HG03045 (cell line): Measurements from ENCODE around the gene CADM1.

Experiments
- ATAC-seq: cut with Tn5 transposase; IDR thresholded peaks from one replicate; pipeline ENCODE4 v1.9.1; 2021; ENCODE audit warnings: mild to moderate bottlenecking, moderate library complexity; ENCODE audit not compliant: unreplicated experiment

CADM1 gene

DNA sequence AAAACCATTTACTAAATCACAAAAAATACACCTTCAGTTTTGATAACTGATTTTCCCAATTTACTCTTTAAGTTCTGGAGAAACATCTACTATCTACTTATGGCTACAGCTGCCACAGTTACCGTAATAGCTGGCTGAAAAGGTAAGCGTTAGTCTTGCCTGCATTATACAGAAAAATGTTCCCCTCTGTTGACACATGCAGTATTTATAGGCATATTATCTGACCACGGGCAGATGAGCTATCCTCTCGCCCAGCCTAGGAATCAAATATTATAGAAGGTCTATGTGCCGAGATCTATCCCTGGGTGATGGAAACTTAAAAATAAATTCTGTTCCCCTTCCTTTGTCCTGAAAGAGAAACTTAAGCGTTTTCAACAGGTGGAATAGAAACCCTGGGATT is 283.8 kb downstream of the CADM1 start:
- ATAC-seq = no peak

- ATAC-seq = no peak
Measured at GRCh38 chr11:115219376-115219775, 284.8 kb downstream of the CADM1 start.

DNA sequence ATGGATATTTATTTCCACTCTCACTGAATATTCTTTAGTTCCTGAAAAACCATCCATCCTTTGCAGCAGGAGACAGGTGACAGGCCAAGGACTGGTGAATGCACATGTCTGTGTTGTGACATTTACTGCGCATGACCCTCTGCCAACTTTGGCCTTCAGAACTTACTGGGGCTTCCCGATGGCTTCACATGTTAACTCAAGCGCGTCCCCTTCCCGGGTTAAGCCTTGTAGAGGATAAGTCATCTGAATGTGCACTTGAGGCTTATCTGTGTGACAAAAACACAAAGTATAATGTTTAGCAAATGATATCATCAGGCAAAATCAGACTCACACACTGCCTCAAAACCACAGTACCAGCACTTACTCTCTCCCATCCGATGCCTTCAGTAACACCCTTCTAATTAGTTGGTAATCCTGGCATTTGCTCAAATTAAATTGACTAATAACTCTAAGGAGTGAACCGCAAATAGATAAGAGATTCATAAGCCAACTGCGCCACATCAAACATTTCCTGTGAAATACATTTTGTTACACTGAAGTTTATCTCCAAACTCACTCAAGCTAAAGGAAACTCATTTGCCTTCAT is 286.4 kb downstream of the CADM1 start:
- ATAC-seq = no peak

- ATAC-seq = no peak
Measured at GRCh38 chr11:115215694-115216617, 288.3 kb downstream of the CADM1 start.

DNA sequence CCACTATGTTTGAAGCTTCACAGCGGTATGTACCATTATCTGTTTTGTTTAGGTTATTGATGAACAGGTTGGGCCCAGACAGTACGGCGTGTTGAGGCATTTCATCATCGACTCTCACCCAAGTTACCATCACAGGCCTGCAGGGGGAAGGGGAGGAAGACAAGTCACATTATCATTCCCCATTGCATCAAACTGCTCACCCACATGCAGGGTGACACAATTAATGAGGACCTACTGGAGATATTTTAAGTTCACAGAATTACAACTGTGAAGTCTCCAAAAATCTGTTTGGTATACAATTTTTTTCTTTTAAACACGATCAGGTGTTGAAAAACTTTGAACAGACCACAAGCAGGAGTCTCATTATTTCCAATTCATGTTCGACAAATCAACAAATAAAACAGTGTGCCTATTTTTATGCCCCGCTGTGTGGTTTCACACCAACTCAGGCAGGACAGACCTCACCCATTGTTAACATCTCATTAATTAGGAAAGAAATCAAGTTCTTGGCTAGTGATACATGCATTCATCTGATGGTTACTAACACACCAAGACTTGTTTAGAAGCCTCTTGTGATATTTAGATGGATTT is 289.5 kb downstream of the CADM1 start:
- ATAC-seq = no peak

- no peak for ATAC-seq
Measured at GRCh38 chr11:115213007-115213406, 291.2 kb downstream of the CADM1 start.

DNA sequence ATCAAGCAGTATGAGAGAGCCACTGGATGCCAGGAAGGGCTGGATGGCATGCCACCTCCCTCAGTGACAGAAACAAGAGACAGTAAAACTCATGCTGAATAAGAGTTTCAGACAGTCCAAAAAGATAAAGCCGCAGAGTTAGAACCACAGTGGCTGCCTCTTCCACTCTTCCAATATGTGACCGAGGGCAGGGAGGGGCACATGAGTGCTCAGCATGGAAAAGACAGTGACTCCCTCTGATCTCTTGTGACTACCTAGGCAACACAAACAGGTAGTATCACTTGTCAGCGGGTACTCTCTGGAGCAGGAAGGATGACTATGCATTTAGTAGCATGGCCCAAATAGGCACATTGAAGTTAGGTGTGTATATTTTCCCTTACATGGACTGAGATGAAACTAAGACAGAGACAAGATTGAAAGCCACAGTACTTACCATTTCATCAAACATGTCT is 295.4 kb downstream of the CADM1 start:
- no peak for ATAC-seq

DNA sequence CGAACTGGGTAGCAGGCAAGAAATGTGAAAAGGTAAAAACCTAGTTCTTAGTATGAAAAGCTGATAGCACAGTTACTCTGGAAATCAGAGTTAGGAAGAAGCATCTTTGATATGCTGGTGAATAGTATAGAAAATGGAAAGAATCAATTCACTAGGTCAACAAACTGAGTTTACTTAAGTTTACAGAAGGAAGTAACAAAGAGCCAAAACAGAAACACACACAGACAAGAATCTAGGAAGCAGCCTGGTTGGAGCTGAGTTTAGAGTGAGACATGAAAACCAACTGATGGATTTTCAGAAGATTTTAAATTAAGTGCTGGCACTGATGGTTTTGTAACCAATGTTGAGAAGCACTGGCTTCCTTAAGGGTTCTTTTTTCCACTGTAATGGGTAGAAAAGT is 296.3 kb downstream of the CADM1 start:
- ATAC-seq = no peak

- no peak for ATAC-seq
Measured at GRCh38 chr11:115207166-115207591, 297.0 kb downstream of the CADM1 start.

DNA sequence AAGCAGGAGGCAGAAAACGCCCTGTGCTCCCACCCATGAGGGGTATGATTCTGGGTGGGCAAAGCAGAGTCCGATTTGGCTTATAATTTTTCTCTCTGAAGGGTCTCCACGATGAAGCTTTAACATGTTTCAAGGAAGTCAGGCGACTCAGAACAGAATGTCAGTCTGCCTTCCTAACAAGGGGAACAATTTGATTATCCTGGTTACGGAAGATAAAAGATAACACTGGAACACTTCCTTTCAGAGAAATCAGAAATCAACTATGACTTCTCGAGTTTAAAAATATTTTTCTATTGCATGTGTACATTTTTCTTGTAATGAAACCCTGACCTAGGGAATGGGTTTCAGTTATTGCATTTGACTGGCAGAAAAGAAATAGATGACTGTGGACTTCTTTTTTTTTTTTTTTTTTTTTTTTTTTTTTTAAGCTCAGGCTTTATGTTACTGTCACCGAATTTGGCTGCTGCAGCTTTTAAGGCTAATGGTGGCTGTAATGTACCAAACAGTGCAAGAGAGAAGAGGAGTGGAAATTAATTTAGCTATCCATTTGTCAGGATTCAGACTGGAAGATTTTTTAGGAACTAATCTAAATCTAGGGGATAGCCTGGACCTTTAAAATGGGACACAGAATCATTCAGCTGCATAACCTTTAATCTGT is 297.7 kb downstream of the CADM1 start:
- no peak for ATAC-seq

DNA sequence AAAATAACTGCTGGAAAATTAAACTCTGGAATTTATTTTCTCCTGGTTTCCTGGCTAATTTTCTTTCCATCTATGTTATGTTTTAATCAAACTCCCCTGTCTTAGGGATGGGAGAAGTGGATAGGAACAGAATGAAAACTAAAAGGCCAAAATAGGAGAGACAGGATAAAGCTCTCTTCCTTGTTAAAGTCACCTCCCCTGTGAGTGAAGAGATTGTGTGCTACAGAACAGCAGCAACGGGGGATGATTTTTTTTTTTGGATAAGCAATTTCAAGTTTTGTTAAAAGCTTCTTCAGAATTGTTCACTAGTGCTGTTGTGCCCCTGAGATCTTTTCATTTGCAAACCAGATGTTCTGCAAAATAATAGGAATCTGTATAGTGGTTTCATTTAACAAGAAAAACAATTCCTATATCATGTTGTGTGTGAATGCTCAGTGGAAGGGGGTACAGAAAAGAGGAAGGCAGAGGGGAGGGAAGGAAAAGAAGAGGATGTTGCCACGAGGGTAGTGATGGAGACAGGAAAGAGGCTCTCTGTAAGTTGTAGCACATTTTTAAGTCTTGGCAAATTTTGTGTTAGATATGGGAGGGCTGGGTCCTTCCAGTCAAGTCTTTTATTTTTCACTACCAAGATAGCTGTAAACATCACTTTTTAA is 301.2 kb downstream of the CADM1 start:
- ATAC-seq = no peak

GRCh38 chr11:115202074-115202473 is 302.1 kb downstream of the CADM1 start:
- ATAC-seq = no peak

DNA sequence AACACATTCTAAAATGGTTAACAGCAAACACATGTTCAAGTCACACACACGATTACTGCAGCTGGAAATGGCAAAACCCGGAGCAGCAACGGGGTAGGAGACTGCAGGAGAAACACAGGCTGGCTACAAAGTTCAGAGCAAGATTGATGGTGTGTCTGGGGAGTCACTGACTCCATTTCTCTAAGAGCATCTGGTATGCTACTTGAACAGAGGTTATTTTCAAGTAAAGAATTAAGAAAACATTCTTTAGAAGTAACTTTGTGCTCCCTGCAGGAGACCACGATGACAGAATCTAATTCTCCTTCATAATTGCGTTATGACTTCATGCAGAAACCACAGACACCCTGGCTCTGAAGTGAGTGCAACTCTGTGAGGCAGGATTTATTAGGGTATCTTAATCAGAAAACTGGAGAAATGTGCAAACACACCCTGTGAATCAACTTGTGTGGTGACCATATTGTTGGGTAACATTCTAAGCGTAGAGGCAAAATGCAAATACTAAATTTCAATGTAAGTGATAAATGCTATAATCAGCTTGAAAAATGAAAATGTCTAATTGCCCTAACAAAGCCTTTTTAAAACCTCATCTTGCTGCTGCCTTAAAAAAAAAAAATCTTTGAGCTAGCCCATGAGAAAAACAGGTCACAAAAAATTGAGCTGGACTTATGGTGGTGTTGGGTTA is 303.0 kb downstream of the CADM1 start:
- no peak for ATAC-seq

DNA sequence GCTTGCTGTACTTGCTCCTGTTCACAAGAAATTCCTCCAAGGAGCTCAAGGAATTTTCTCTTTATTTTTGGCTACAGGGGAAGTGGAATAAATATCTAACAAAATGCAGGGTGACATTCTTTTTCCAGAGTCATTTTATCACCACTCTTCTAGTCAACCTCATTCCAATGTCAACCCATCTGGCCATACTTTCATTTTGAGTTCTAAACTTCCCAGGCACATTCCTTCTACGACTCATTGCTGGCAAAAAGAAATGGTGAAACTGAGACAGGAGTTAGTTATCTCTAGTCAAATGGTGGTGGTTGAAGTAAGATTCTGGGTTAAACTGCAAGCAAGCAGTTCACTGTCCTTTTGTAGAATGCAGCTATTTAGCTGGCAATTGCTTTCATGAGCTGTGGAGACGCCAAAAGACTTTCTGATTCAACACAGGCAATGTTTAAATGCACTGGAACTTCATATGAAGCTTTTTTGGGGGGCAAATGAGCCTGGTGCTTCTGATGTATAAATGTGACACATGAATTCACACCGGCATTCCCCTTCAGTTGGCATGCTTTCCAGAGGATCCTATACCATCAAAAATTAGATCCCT is 304.6 kb downstream of the CADM1 start:
- no peak for ATAC-seq

GRCh38 chr11:115198321-115198741 is 305.9 kb downstream of the CADM1 start:
- no peak for ATAC-seq

DNA sequence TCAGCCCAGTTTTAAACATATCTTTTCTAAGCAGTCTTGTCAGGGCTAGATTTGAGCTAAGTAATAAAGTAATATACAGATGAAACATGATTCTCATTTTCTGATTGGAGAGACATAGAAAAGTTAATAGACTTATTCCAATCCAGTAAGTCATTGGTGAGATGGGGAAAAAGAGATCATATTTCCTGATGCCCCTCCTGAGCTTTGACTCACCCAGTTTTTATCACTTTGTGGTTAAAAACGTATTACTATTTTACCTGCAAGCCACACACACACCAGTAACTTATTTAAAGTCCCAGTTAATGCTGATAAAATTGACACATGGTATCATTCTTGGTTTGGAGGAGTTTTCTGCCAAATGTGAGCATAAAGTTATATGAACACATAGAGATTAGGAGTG is 306.8 kb downstream of the CADM1 start:
- ATAC-seq = no peak

- no peak for ATAC-seq
Measured at GRCh38 chr11:115197031-115197430, 307.2 kb downstream of the CADM1 start.

DNA sequence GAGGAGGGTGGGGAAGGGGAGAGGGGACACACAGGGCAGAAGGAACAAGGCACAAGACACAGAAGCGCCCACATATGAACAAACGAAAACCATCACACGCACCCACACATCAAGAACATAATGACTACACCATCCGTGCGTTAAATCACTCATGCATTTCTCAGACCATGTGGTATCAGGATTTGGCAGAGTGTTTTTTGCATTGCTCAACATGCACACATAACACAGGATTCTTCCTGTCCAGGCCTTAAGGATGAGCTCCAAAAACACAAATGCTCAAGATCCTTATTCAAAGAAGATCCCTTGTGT is 309.5 kb downstream of the CADM1 start:
- ATAC-seq = peak; percentile 61

GRCh38 chr11:115193914-115194801 is 310.1 kb downstream of the CADM1 start:
- peak; percentile 72 for ATAC-seq
